ENCODE measurements around the gene ANO10.

DNA sequence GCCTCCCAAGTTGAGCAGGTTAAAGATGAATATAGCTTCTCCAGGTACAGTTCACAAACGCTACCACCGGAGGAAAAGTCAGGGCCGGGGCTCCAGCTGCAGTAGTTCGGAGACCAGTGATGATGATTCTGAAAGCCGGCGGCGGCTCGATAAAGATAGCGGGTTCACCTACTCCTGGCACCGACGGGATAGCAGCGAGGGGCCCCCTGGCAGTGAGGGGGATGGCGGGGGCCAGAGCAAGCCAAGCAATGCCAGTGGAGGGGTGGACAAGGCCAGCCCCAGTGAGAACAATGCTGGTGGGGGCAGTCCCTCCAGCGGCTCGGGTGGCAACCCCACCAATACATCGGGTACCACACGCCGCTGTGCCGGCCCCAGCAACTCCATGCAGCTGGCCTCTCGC is 274.0 kb downstream of the ANO10 start:
- TF ChIP-seq, protein P1, sequence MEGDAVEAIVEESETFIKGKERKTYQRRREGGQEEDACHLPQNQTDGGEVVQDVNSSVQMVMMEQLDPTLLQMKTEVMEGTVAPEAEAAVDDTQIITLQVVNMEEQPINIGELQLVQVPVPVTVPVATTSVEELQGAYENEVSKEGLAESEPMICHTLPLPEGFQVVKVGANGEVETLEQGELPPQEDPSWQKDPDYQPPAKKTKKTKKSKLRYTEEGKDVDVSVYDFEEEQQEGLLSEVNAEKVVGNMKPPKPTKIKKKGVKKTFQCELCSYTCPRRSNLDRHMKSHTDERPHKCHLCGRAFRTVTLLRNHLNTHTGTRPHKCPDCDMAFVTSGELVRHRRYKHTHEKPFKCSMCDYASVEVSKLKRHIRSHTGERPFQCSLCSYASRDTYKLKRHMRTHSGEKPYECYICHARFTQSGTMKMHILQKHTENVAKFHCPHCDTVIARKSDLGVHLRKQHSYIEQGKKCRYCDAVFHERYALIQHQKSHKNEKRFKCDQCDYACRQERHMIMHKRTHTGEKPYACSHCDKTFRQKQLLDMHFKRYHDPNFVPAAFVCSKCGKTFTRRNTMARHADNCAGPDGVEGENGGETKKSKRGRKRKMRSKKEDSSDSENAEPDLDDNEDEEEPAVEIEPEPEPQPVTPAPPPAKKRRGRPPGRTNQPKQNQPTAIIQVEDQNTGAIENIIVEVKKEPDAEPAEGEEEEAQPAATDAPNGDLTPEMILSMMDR (IDR thresholded peaks at IDR 0.05): no peak
- no peak for TF ChIP-seq EZH2 (IDR thresholded peaks at IDR 0.05; ENCODE audit: borderline replicate concordance, insufficient read depth, low read depth, low read length, poor library complexity, severe bottlenecking)

Data from B cell (primary cell).